ENCODE results near the gene ELF5.

GRCh38 chr11:34449013-34449412 lies 64.6 kb downstream of the ELF5 start:
- no peak for TF ChIP-seq CHD2 (IDR thresholded peaks at IDR 0.05; ENCODE audit: borderline replicate concordance, low read depth, low read length)
- TF ChIP-seq E2F4 (IDR thresholded peaks at IDR 0.05; ENCODE audit: low read depth, low read length) = no peak
- TF ChIP-seq RELB (IDR thresholded peaks at IDR 0.05; ENCODE audit: low read depth) = no peak
- no peak for TF ChIP-seq MTA3 (IDR thresholded peaks at IDR 0.05; ENCODE audit: borderline replicate concordance, low read length)
- no peak for TF ChIP-seq MAX (IDR thresholded peaks at IDR 0.05; ENCODE audit: low read depth, low read length)
- no peak for TF ChIP-seq POLR2AphosphoS5 (IDR thresholded peaks at IDR 0.05; ENCODE audit: low read length)
- no peak for TF ChIP-seq ATF2 (IDR thresholded peaks at IDR 0.05; ENCODE audit: low read length)
- no peak for TF ChIP-seq POLR2A (IDR thresholded peaks at IDR 0.05; ENCODE audit: low read depth, low read length)
